Right cardiac atrium (tissue), 5 donors: ENCODE results near the gene SPEF1. TPM values are rescaled to one million over a fixed set of nuclear protein-coding genes. Genes with fewer than 3 reads are reported as not detected.
A peak's percentile ranks its signal among the peaks of the same experiment; 100 is the strongest.

ENCODE experiments used
- ATAC-seq, 2 donors: fragments of 200-7000 bp; cut with Tn5 transposase; one replicate each; pipeline versions ENCODE4 v1.8.0 to v1.9.1; 2020; ENCODE audit warnings: moderate library complexity in 2 of 2, mild to moderate bottlenecking in 1 of 2
- DNase-seq, 3 donors: peaks; one replicate each; pipeline ENCODE4 v3.0.0-alpha.2; 2020
- H3K27ac ChIP-seq: one replicate; pipeline ENCODE4 v1.5.1; 2013; ENCODE audit warnings: mild to moderate bottlenecking, low read length, control low read depth, moderate library complexity
- H3K27me3 ChIP-seq: one replicate; pipeline ENCODE4 v1.6.1; 2013; ENCODE audit not compliant: control insufficient read depth, insufficient read depth
- H3K4me1 ChIP-seq: one replicate; pipeline ENCODE4 v1.6.1; 2013; ENCODE audit warnings: low read length; ENCODE audit not compliant: control insufficient read depth, insufficient read depth
- H3K4me3 ChIP-seq: one replicate; pipeline ENCODE4 v1.5.1; 2013; ENCODE audit warnings: low read length, control low read depth
- H3K9me3 ChIP-seq: one replicate; pipeline ENCODE4 v1.6.1; 2013; ENCODE audit warnings: low read length; ENCODE audit not compliant: control insufficient read depth
- WGBS: extraction: QIAGEN DNeasy Blood & Tissue Kit; methylation state at CpG from one replicate; pipeline ENCODE4 v1.1.7; 2013; 5-methylcytosine and 5-hydroxymethylcytosine counted together
- intact Hi-C, 4 donors: fragments of 100-400 bp; cut with DNase I; formaldehyde crosslinking; loops; one replicate each; pipeline versions ENCODE4 v1.11.0 to v1.14.0; 2022 to 2023
- polyA plus RNA-seq: library from polyadenylated mRNA; stranded (reverse); fragments of 200-250 nt; gene quantifications from one replicate; pipeline ENCODE4 v1.2.3, GENCODE V29; 2013
- total RNA-seq, 4 donors: library from RNA; stranded (reverse); fragmentation: NEBNext Ultra II Directional; extraction: Animal tissue kit (Norgen Biotek cat#: 25700); gene quantifications; one replicate each; pipeline ENCODE4 v1.2.1, GENCODE V29; 2021
- donor health status: healthy with polysubstance abuse.
- donor health status: DM: no; HTN: yes; CAD: no.
- donor health status: DM: no; HTN: no; CAD: no.
- donor health status: DM: no; HTN: yes; CAD: no; lungs with severe emphysema.
- donor health status: DM: yes; HTN: yes; CAD: no.

Gene SPEF1
- total and polyA plus RNA-seq, 5 donors = 0.07 to 0.50 TPM; not detected in 3

- Histone ChIP-seq H3K27ac (no peak overlapping the region), H3K9me3 (no peaks in the 10 kb centered on the region), H3K4me1 (no peaks in the 10 kb centered on the region), H3K4me3 (peak overlapping the region; percentile 54), H3K27me3 (no peaks in the 10 kb centered on the region)
- DNase-seq = peak; percentile 76 to 90 (median 90)
- peak; percentile 75 to 77 for ATAC-seq
- 2% methylated on average over 70 of the region's 70 CpGs for WGBS
- intact Hi-C loops = no loop called here
Observed at GRCh38 chr20:3777716-3778629, 3.3 kb downstream of the SPEF1 start.

DNA sequence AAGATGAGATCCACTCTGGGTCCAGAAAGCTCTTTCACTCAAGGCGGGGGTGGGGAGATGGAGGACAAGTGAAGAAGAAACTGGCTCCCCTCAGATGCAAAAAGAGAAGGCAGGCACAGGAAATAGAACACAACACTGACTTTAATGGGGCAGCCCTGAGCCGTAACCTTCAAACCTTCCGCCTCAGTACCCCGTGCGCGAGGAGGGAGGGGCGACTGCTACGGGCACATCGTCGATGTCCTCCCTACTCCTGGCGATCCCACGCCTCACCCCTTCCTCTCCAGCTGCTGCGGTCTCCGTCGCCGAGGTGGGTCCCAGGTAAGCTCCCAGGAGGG lies 3.9 kb downstream of the SPEF1 start:
- Histone ChIP-seq H3K4me3 (peak overlapping the region; percentile 54), H3K9me3 (no peaks in the 10 kb centered on the region), H3K27ac (no peak overlapping the region), H3K4me1 (no peaks in the 10 kb centered on the region), H3K27me3 (no peaks in the 10 kb centered on the region)
- DNase-seq (no peak), ATAC-seq (peak in 1 of 2 donors; percentile 1)
- 10% methylated on average over 16 of the region's 16 CpGs for WGBS
- intact Hi-C loops = no loop called here

DNA sequence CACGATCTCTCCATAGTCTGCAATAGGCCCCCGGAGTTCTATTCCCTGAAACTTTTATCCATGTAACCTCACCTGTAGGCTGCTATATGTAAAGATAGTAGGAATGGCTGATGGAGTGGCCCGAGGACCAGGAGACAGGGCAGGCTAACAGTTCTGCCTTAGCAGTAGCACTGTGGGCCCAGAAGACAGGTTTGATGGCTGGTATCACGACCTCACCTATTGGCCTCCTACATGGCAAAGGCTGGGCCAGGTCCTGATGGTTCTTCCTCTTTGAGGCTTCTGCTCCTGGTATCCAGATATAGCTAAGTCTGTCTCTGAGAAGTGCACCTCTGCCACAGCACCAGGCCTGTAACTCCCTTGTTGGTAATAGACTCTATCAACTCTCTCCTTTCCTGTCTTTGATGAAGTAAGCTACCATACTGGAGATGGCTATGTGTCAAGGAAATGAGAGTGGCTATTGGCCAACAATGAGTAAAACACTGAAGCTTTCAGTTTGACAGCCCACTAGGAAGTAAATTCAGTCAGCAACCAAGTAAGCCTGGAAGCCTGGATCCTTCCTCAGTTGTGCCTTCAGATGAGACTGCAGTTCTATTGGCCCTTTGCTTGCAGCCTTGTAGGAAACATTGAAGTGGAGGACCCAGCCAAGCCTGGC lies 5.7 kb downstream of the SPEF1 start:
- ATAC-seq = no peak
- no peak for DNase-seq
- Histone ChIP-seq H3K9me3 (no peaks in the 10 kb centered on the region), H3K4me1 (no peaks in the 10 kb centered on the region), H3K27ac (no peak overlapping the region), H3K27me3 (no peaks in the 10 kb centered on the region), H3K4me3 (no peak overlapping the region)
- intact Hi-C loops = no loop called here
- 88% methylated on average over 4 of the region's 4 CpGs for WGBS

DNA sequence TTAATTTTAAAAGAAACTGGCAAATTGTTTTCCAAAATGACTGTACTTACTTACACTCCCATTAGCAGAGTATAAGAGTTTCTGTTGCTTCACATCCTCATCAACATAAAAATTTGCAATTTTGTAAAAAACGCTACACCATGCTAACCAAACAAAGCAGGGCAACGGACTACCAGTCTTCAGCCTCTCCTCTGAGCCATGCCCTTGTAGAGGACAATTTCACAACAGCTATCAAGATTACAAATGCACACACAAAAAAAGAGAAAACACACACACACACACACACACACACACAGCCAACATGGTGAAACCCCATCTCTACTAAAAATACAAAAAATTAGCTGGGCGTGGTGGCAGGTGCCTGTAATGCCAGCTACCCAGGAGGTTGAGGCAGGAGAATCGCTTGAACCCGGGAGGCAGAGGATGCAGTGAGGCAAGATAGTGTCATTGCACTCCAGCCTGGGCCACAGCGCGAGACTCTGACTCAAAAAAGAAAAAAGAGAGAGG lies 9.6 kb downstream of the SPEF1 start:
- Histone ChIP-seq H3K27me3 (no peaks in the 10 kb centered on the region), H3K9me3 (no peaks in the 10 kb centered on the region), H3K27ac (no peak overlapping the region), H3K4me1 (no peaks in the 10 kb centered on the region), H3K4me3 (no peak overlapping the region)
- intact Hi-C loops = no loop called here
- ATAC-seq (no peak), DNase-seq (no peak)
- WGBS = 77% methylated on average over 7 of the region's 7 CpGs

DNA sequence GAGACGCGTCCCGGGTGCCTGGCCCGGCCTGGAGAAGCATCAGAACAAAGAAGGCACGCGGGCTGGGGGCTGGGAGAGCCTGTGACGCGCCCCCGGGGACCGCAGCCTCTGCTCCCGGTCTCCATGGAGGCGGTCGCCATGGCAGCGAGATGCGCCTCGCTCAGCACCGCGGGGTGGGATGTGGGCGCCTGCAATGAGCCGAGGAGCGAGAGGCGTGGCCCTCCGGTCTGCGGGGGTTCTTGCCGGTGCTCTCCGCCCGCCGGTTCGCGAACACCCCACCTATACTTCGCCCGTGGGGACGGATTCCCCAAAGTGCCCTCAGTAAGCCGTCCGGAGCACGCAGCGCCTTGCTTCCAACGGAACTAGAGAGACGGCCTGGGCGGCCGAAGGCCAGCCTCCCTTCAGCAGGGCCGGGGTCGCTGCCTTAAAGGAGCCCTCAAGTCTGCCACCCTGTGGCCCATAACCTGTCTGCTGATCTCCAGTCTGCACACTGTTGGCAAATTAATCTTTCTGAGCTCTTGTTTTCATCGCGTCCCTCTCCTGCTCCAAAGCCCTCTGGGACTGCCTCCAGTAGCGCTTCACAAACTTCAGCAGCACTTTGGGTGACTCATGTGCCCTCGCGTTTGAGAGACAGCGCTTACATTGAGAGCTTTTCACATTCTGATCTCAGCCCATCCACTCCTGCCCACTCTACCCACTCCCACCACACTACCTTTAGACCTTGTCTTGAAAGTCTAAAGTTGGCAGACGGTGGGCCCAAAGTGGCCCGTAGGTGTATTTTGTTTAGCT lies 12.7 kb downstream of the SPEF1 start:
- Histone ChIP-seq H3K27me3 (no peaks in the 10 kb centered on the region), H3K9me3 (no peaks in the 10 kb centered on the region), H3K4me1 (no peaks in the 10 kb centered on the region), H3K4me3 (peak overlapping the region; percentile 49), H3K27ac (peak overlapping the region; percentile 51)
- ATAC-seq = peak; percentile 62
- peak; percentile 76 to 90 (median 89) for DNase-seq
- 2% methylated on average over 51 of the region's 51 CpGs for WGBS
- intact Hi-C loops = loop anchor here in 2 of 4 donors (5.0 to 10.0 kb wide), 2 partner anchors 91 to 94 kb away; no protein-coding TSS in a partner anchor

DNA sequence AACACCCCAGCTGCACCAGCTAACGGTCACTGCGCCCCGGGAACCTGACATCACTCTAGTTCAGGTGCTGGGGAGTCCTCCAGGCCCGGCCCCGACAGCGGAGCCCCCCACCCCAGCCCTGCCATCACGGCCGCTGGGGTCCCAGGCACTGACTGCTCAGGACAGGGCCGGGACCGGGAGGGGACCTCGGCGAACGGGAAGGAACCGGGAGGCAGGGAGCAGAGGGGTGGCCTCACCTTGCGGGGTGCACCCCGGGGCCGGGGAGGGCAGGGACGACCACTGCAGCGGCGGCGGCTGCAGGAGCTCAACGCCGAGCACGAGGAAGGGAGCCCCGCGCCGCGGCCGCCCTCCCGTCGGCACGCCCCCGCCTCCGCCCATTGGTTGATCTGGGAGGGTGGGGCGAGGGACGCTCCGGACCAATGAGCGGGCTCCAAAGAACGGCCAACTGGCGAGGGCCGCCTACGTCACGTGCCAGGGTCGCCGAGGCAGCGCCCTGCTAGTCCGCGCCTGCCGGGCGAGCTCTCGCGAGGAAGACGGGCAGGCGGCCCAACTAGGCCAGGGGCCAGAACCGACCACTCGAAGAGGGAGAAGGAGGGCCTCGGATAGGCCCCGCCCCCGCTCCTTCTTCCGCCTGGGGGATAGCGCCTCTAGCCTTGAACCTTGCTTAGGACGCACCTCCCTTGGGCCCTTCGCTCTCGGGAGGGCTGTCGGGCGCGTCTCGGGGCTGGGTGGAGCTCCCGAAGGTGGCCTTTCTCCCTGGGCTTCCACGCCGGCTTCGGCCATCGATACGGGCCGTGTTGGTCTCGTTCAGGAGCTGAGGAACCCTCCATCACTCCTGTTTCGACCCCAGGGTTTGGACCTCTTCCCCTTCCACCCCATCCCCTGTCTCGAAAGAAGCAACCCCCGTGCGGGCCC lies 13.6 kb downstream of the SPEF1 start, which contains the start of gene ADISSP:
TSS of gene ADISSP (minus strand) at position 327 of the 915 bp plus-strand sequence. CDS start 7,653 bp downstream, outside the sequence.
- WGBS = under 1% methylated on average over 80 of the region's 80 CpGs
- Histone ChIP-seq H3K27me3 (no peaks in the 10 kb centered on the region), H3K9me3 (no peaks in the 10 kb centered on the region), H3K4me1 (no peaks in the 10 kb centered on the region), H3K27ac (peak within 1 kb of the TSS; percentile 51), H3K4me3 (peak within 1 kb of the TSS; percentile 49)
- peak; percentile 100 for DNase-seq
- intact Hi-C loops = loop anchor here in 2 of 4 donors (5.0 to 10.0 kb wide), 2 partner anchors 90 to 93 kb away; no protein-coding TSS in a partner anchor
- ATAC-seq = peak; percentile 96 to 98

DNA sequence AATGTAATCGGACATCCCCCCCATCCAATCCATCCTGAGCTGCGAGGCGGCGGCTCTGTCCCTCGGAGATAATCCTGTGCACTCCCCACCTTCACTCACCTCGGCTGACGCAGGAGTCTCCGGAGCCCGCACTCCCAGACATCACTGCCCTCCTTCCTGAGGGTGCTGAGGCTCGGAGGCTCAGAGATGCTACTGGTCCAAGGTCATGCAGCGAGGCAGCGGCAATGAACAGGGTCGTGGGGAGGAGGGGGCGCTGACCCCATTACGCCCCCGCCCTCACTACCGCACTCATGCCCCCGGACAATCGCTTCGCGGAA lies 14.2 kb downstream of the SPEF1 start:
- H3K9me3 ChIP-seq = no peaks in the 10 kb centered on the region
- no peaks in the 10 kb centered on the region for H3K4me1 ChIP-seq
- no peaks in the 10 kb centered on the region for H3K27me3 ChIP-seq
- H3K4me3 ChIP-seq = peak overlapping the region; percentile 45
- DNase-seq (peak in 2 of 3 donors; percentile 62 to 63), ATAC-seq (peak in 1 of 2 donors; percentile 5)
- 2% methylated on average over 21 of the region's 21 CpGs for WGBS
- H3K27ac ChIP-seq = no peak overlapping the region
- intact Hi-C loops = loop anchor here in 2 of 4 donors (5.0 to 10.0 kb wide), 2 partner anchors 90 to 92 kb away; no protein-coding TSS in a partner anchor

- Histone ChIP-seq H3K27me3 (no peaks in the 10 kb centered on the region), H3K4me3 (peak overlapping the region; percentile 45), H3K9me3 (no peaks in the 10 kb centered on the region), H3K4me1 (no peaks in the 10 kb centered on the region), H3K27ac (no peak overlapping the region)
- DNase-seq (peak; percentile 16 to 32 (median 26)), ATAC-seq (no peak)
- intact Hi-C loops = loop anchor here in 2 of 4 donors (5.0 to 10.0 kb wide), 2 partner anchors 89 to 92 kb away; no protein-coding TSS in a partner anchor
- WGBS = 34% methylated on average over 9 of the region's 9 CpGs
Observed at GRCh38 chr20:3766422-3767109, 14.7 kb downstream of the SPEF1 start.

DNA sequence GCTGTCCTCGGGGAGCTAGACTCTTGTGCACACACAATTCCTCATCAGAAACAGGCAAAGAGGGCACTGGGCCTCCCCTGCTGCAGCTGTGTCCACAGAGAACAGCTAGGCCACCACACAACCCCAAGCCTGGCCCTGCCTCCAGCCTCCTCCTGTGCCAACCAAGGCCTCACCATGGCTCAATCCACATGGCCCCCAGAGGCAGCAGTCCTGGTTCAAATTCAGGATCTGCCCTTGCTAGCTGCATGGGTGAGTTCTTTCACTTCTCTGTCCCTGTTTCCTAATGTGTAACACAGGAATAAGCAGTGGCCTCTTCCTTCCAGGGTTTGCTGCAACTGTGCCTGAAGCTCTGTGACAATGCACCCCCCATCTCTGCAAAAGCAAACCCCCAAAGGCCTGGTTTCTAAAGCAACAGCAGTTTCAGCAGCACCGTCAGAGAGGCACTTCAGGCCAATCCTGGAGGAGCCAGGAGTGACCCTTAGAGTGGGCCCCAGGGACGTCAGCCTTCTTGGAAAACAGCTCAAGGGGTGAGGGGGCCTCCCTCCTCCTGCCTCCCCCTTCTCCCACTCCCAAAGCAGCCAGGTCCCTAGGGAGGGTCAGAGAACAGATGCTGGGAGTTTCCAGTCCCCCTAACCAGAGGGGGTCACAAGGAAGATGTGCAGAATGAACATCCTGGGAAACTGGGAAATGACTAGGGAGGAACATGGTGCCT lies 15.9 kb downstream of the SPEF1 start:
- DNase-seq (peak; percentile 32 to 73 (median 49)), ATAC-seq (no peak)
- H3K27me3 ChIP-seq = no peaks in the 10 kb centered on the region
- no peak overlapping the region for H3K27ac ChIP-seq
- no peaks in the 10 kb centered on the region for H3K9me3 ChIP-seq
- no peaks in the 10 kb centered on the region for H3K4me1 ChIP-seq
- intact Hi-C loops = loop anchor here in 2 of 4 donors (5.0 to 10.0 kb wide), 2 partner anchors 88 to 91 kb away; no protein-coding TSS in a partner anchor
- 58% methylated on average over 3 of the region's 3 CpGs for WGBS
- H3K4me3 ChIP-seq = no peak overlapping the region
